Mesothelial cell of epicardium (in vitro differentiated cells): ENCODE results near the gene FILIP1L. TPM values are rescaled to one million over a fixed set of nuclear protein-coding genes. Genes with fewer than 3 reads are reported as not detected.

Experiments
- DNase-seq, 2 experiments: peaks; one replicate each; pipeline ENCODE4 v3.0.0; 2021; ENCODE audit warnings: low spot score in 2 of 2; ENCODE audit not compliant: unreplicated experiment in 2 of 2
- H3K27ac Mint-ChIP-seq: 2 replicates; pipeline ENCODE4 v1.8.0; 2021; ENCODE audit warnings: mixed read lengths
- H3K27me3 Mint-ChIP-seq: 2 replicates; pipeline ENCODE4 v1.8.0; 2021; ENCODE audit warnings: low read depth, mixed read lengths
- H3K36me3 Mint-ChIP-seq: 2 replicates; pipeline ENCODE4 v1.8.0; 2021; ENCODE audit warnings: mixed read lengths
- H3K4me1 Mint-ChIP-seq: 2 replicates; pipeline ENCODE4 v1.8.0; 2021; ENCODE audit warnings: mixed read lengths
- H3K4me3 Mint-ChIP-seq: 2 replicates; pipeline ENCODE4 v1.8.0; 2021; ENCODE audit warnings: mild to moderate bottlenecking, moderate library complexity, mixed read lengths
- H3K9me3 Mint-ChIP-seq: 2 replicates; pipeline ENCODE4 v1.8.0; 2021; ENCODE audit warnings: mixed read lengths
- total RNA-seq: library from RNA; stranded (reverse); gene quantifications from 3 replicates; pipeline ENCODE4 v1.2.1, GENCODE V29; 2021
- TF ChIP-seq, protein P1 (sequence below): fragments of 200-600 bp; sonication (generic); IDR thresholded peaks from one replicate; pipeline ENCODE4 v1.5.0; 2021; ENCODE audit warnings: antibody characterized with exemption; ENCODE audit not compliant: unreplicated experiment

Gene FILIP1L
- total RNA-seq, 1 donor from 2014 or later, result 15.7 TPM

DNA sequence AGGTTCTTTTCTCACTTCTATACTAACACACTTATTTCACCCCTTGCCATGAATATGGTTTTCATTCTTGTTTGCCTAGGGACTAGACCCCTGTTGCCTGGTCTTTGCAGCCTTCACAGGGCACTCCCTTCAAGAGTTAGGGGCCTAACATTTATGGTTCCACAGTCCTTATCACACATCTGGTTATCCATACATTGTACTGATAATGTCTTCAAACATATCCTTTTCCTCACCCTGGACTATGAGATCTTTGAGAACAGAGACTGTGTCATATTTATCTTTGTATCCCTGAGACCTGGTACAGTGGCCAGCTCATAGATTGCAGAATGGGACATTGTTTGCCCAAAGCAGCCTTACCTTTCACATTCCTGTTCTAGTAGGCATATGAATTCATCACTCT is 190.4 kb downstream of the FILIP1L start:
- no peak overlapping the region for H3K4me3 Mint-ChIP-seq
- no peak for DNase-seq
- TF ChIP-seq, protein P1, sequence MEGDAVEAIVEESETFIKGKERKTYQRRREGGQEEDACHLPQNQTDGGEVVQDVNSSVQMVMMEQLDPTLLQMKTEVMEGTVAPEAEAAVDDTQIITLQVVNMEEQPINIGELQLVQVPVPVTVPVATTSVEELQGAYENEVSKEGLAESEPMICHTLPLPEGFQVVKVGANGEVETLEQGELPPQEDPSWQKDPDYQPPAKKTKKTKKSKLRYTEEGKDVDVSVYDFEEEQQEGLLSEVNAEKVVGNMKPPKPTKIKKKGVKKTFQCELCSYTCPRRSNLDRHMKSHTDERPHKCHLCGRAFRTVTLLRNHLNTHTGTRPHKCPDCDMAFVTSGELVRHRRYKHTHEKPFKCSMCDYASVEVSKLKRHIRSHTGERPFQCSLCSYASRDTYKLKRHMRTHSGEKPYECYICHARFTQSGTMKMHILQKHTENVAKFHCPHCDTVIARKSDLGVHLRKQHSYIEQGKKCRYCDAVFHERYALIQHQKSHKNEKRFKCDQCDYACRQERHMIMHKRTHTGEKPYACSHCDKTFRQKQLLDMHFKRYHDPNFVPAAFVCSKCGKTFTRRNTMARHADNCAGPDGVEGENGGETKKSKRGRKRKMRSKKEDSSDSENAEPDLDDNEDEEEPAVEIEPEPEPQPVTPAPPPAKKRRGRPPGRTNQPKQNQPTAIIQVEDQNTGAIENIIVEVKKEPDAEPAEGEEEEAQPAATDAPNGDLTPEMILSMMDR, result no peak
- peaks cover 15% of the 10 kb centered on the region for H3K4me1 Mint-ChIP-seq
- no peak overlapping the region for H3K27ac Mint-ChIP-seq
- H3K27me3 Mint-ChIP-seq, result no peaks in the 10 kb centered on the region
- H3K36me3 Mint-ChIP-seq, result no peaks in the 10 kb centered on the region
- no peaks in the 10 kb centered on the region for H3K9me3 Mint-ChIP-seq

DNA sequence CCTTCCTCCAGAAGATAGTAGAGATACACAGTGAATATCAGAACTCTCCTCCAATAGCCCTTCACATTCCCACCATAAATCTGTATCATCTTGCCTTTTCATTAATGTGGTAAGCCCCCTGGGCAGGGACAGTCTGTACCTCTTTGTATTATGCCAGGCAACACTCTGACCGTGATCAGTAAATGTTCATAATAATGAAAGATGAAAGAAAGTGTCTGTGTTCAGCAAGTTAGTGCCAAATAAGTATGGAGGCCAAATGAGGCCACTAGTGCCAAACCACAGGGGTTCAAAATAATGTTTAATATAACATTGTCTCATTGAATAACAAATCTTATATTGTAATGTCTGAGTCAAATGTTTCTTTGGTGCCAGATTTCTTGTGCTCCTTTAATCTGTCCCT is 192.3 kb downstream of the FILIP1L start:
- H3K27me3 Mint-ChIP-seq, result no peaks in the 10 kb centered on the region
- no peaks in the 10 kb centered on the region for H3K9me3 Mint-ChIP-seq
- TF ChIP-seq, protein P1, result no peak
- H3K4me3 Mint-ChIP-seq, result no peak overlapping the region
- H3K36me3 Mint-ChIP-seq, result no peaks in the 10 kb centered on the region
- no peak for DNase-seq
- H3K4me1 Mint-ChIP-seq, result peaks cover 15% of the 10 kb centered on the region
- no peak overlapping the region for H3K27ac Mint-ChIP-seq

DNA sequence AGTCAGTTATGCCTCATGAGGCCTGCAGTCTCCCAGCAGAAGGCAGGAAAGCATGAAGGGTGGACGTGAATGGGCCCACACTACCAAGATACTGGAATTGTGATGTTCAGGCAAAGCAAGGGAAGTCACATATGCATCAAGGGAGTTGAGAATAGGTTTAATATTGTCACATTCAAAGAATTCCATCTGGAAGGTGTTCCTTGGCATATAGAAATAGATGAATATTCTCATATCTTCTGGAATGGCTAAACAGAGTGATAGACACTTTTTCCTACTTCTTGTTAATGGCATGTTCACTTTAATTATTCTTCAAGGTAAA is 193.0 kb downstream of the FILIP1L start:
- Mint-ChIP-seq H3K27me3 (no peaks in the 10 kb centered on the region), H3K36me3 (no peaks in the 10 kb centered on the region), H3K9me3 (no peaks in the 10 kb centered on the region), H3K4me1 (peaks cover 15% of the 10 kb centered on the region), H3K27ac (no peak overlapping the region), H3K4me3 (no peak overlapping the region)
- TF ChIP-seq, protein P1, result no peak
- no peak for DNase-seq

DNA sequence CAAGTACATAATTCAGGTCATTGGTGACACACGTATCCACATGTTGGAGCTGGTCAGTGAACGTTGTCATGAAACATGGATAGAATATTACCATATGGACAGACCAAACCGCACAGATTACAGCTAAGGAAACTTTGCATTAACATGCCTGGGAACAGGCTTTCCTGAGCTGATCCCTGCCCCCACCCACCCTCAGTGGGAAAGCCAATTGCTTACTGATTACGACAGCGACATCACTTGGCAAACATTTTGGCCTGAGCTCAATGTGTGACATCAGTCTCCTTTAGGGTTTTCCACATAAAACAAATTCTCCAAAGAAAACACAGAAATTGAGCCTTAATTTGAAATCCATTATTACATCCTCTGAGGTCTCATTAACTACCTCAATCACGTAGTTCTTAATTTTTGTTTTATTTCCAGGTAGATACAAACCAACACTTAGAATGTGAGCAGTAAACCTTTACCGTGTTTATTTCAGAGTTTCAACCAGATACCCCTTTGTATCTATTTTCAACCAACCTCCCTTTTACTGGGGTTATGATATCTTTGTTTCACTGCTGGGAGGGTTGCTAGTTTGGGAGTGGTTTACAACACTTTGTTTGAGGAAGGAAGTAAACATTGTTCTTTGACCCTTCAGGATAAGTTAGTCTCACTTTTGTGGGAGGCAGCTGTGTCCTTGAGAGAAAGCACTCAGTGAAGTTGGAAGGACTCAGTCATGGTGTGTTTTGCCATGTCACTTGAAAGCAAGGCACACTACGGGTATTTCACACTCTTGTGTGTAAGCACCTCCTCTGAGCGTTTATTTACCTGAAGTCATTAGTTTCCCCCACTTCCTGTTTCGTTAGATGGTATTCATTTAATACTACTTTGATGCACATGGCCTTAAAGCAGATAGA is 193.6 kb downstream of the FILIP1L start:
- Mint-ChIP-seq H3K27ac (peak overlapping the region; percentile 61), H3K27me3 (no peaks in the 10 kb centered on the region), H3K9me3 (no peaks in the 10 kb centered on the region), H3K4me1 (peaks cover 12% of the 10 kb centered on the region), H3K36me3 (no peaks in the 10 kb centered on the region), H3K4me3 (no peak overlapping the region)
- TF ChIP-seq, protein P1, result no peak
- DNase-seq, result no peak

DNA sequence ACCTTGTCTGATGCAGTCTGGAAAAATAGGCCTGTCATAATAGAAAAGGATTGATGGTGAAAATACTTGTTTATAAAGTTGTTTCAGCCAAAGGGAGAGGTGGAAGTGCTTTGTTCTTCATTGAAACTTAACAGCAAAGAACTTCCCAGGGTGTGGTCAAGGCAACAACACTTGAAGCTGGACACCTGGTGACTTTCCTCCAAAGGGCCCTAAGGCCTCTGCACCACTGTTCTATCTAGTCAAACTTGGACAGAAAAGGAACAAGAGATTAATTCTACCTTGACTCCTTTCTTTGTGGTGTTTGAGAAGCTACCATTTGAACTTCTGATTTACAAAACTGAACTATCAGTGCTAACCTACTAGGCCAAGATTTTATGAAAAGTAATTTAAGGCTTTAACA is 194.6 kb downstream of the FILIP1L start:
- no peak for DNase-seq
- Mint-ChIP-seq H3K27me3 (no peaks in the 10 kb centered on the region), H3K36me3 (no peaks in the 10 kb centered on the region), H3K9me3 (no peaks in the 10 kb centered on the region), H3K27ac (no peak overlapping the region), H3K4me1 (peaks cover 9% of the 10 kb centered on the region), H3K4me3 (no peak overlapping the region)
- TF ChIP-seq, protein P1, result no peak
